Right lobe of liver (tissue), 6 donors: ENCODE measurements around the gene TUBE1. TPM values are rescaled to one million over a fixed set of nuclear protein-coding genes. Genes with fewer than 3 reads are reported as not detected.
A peak's percentile ranks its signal among the peaks of the same experiment; 100 is the strongest.
"Not testable (repeated sequence)": the region's sequence is repeated elsewhere in the genome, so short reads cannot be mapped to it uniquely, and the experiment has no call there.

ENCODE experiments used
- ATAC-seq, 4 donors: fragments of 200-7000 bp; cut with Tn5 transposase; one replicate each; pipeline ENCODE4 v1.9.1; 2020; ENCODE audit warnings: mild to moderate bottlenecking in 4 of 4, moderate library complexity in 4 of 4
- DNase-seq, 3 donors: peaks; one replicate each; pipeline ENCODE4 v3.0.0-alpha.2; 2020
- H3K27ac ChIP-seq, 3 donors: fragments of 200-600 bp; one replicate each; pipeline ENCODE4 v1.8.0; 2022
- H3K27me3 ChIP-seq, 2 donors: fragments of 200-600 bp; one replicate each; pipeline ENCODE4 v1.8.0; 2022
- H3K36me3 ChIP-seq, 4 donors: fragments of 200-600 bp; sonication (generic) in 1 of 4; one replicate each; pipeline versions ENCODE4 v1.5.1 to v1.8.0; 2017 to 2022; ENCODE audit warnings: control low read depth in 1 of 4
- H3K4me1 ChIP-seq, 4 donors: fragments of 200-600 bp; sonication (generic) in 1 of 4; one replicate each; pipeline versions ENCODE4 v1.5.1 to v1.8.0; 2017 to 2022; ENCODE audit warnings: control low read depth in 1 of 4
- H3K4me3 ChIP-seq, 3 donors: fragments of 200-600 bp; one replicate each; pipeline ENCODE4 v1.8.0; 2022
- H3K9me3 ChIP-seq, 4 donors: fragments of 200-600 bp; sonication (generic) in 1 of 4; one replicate each; pipeline versions ENCODE4 v1.5.1 to v1.8.0; 2017 to 2022; ENCODE audit warnings: control low read depth in 1 of 4
- POLR2A ChIP-seq: fragments of 450-650 bp; IDR thresholded peaks from one replicate; pipeline ENCODE4 v1.6.1; 2017; ENCODE audit warnings: antibody characterized with exemption, mild to moderate bottlenecking
- WGBS: methylation state at CpG from one replicate; pipeline ENCODE4 v1.1.6; 2018; ENCODE audit warnings: low coverage, low lambda C conversion rate; ENCODE audit not compliant: insufficient coverage; ENCODE audit errors: missing lambda C conversion rate; 5-methylcytosine and 5-hydroxymethylcytosine counted together
- intact Hi-C, 2 donors: fragments of 100-400 bp; cut with DNase I; formaldehyde crosslinking; loops; one replicate each; pipeline versions ENCODE4 v1.11.2 to v1.14.1; 2022
- total RNA-seq, 6 experiments: library from RNA; depleted of rRNA in 2 of 6; stranded (reverse); fragments of >200 nt in 2 of 6; fragmentation: NEBNext Ultra II Directional in 3 of 6; extraction: Animal tissue kit (Norgen Biotek cat#: 25700) in 3 of 6; gene quantifications; one replicate each; pipeline versions ENCODE4 v1.1.0 to v1.2.4, GENCODE V29; 2016 to 2023
- TF ChIP-seq, protein P1 (sequence below), 4 donors: fragments of 200-600 bp in 3 of 4; fragments of 450-650 bp in 1 of 4; IDR thresholded peaks; one replicate each; pipeline versions ENCODE4 v1.5.1 to v1.8.0; 2016 to 2022; ENCODE audit warnings: antibody characterized with exemption in 4 of 4, mild to moderate bottlenecking in 2 of 4
- donor health status: DM: no; HTN: yes; CAD: no.
- donor health status: DM: no; HTN: no; CAD: no.
- donor health status: DM: no; HTN: no; CAD: no.
- donor health status: DM: no; HTN: yes; CAD: no.
- donor health status: DM: no; HTN: yes; CAD: no.

The TUBE1 gene
- total RNA-seq, 6 experiments from 2014 or later, result 16.2 to 38.0 (median 27.7) TPM

DNA sequence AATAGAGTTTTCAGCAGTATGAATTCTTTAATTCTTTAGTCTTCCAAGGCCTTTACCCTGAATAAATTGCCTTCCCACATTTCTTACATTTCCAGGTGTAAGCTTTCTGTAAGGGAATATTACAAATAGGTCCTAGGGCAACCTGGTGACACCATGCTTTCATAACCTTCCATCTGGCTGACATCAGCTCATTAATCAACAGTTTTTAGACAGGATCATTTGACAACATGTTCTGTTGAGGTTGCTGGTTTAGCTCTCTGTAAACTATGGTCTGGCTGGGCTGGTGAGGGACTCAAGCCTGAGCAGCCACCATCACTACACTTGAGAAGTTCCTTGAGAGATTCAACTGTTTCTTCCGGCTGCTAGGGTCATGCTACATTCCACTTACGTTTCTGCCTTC is 19.3 kb upstream of the TUBE1 start:
- Histone ChIP-seq H3K36me3 (peaks cover 0 to 2% (median 0%) of the 10 kb centered on the region in 4 donors), H3K27ac (no peak overlapping the region), H3K27me3 (no peaks in the 10 kb centered on the region), H3K9me3 (no peaks in the 10 kb centered on the region), H3K4me3 (no peak overlapping the region), H3K4me1 (no peaks in the 10 kb centered on the region)
- 77% methylated on average over 2 of the region's 2 CpGs for WGBS
- no peak for DNase-seq
- no peak for ATAC-seq
- intact Hi-C loops, result no loop called here
- TF ChIP-seq, protein P1, sequence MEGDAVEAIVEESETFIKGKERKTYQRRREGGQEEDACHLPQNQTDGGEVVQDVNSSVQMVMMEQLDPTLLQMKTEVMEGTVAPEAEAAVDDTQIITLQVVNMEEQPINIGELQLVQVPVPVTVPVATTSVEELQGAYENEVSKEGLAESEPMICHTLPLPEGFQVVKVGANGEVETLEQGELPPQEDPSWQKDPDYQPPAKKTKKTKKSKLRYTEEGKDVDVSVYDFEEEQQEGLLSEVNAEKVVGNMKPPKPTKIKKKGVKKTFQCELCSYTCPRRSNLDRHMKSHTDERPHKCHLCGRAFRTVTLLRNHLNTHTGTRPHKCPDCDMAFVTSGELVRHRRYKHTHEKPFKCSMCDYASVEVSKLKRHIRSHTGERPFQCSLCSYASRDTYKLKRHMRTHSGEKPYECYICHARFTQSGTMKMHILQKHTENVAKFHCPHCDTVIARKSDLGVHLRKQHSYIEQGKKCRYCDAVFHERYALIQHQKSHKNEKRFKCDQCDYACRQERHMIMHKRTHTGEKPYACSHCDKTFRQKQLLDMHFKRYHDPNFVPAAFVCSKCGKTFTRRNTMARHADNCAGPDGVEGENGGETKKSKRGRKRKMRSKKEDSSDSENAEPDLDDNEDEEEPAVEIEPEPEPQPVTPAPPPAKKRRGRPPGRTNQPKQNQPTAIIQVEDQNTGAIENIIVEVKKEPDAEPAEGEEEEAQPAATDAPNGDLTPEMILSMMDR (IDR thresholded peaks at IDR 0.05), result no peak
- no peak for TF ChIP-seq POLR2A

DNA sequence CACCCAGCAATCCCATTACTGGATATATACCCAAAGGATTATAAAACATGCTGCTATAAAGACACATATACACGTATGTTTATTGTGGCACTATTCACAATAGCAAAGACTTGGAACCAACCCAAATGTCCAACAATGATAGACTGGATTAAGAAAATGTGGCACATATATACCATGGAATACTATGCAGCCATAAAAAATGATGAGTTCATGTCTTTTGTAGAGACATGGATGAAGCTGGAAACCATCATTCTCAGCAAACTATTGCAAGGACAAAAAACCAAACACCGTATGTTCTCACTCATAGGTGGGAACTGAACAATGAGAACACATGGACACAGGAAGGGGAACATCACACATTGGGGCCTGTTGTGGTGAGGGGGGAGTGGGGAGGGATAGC is 18.7 kb upstream of the TUBE1 start:
- H3K4me1 ChIP-seq, ATAC-seq, intact Hi-C loops, H3K36me3 ChIP-seq, H3K9me3 ChIP-seq, DNase-seq, H3K4me3 ChIP-seq, H3K27ac ChIP-seq, H3K27me3 ChIP-seq: not testable (repeated sequence)
- 83% methylated on average over 1 of the region's 2 CpGs for WGBS

DNA sequence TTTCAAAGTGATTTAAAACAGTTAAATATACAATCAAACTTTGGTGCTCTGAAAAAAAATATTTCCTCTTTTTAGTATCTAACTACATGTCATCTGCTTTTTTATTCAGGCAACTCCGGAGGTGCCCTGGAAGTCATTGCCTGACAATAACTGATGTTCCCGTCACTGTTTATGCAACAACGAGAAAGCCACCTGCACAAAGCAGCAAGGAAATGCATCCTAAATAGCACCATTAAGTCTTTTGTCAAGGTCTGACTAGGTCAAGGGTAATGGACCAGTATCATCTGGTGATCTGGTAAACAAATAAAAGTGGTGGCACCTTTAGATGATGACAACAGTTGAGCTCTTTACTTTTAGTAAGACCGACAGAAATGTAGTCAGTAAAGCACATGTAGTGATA is 13.3 kb upstream of the TUBE1 start:
- no peaks in the 10 kb centered on the region for H3K4me1 ChIP-seq
- H3K27ac ChIP-seq, result no peak overlapping the region
- H3K27me3 ChIP-seq, result no peaks in the 10 kb centered on the region
- no peak for DNase-seq
- TF ChIP-seq POLR2A, result no peak
- TF ChIP-seq, protein P1 (IDR thresholded peaks at IDR 0.05), result no peak
- 64% methylated on average over 4 of the region's 4 CpGs for WGBS
- no peak overlapping the region for H3K4me3 ChIP-seq
- H3K36me3 ChIP-seq, result no peaks in the 10 kb centered on the region
- intact Hi-C loops, result no loop called here
- ATAC-seq, result no peak
- H3K9me3 ChIP-seq, result no peaks in the 10 kb centered on the region

DNA sequence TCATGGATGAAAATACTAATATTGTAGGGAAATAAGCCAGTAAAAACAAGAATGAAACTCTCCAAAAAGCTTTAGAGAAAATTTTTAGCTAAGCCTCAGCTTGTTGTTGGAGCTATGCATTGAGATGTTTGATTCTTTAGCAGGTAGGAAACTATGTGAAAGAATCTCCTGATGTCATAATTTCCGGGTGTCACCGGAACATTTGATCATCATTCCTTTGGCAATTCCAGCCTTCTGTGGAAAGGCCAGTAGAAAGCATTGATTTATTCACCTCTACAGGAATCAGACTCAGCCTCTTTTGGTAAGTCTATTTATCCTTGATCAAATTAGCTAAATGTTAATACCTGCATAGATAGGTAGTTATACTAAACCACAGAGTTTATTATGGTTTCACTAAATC is 9.6 kb upstream of the TUBE1 start:
- H3K4me3 ChIP-seq, result no peak overlapping the region
- no peaks in the 10 kb centered on the region for H3K27me3 ChIP-seq
- WGBS, result 64% methylated on average over 2 of the region's 2 CpGs
- DNase-seq (no peak), ATAC-seq (no peak)
- TF ChIP-seq POLR2A, result no peak
- TF ChIP-seq, protein P1 (IDR thresholded peaks at IDR 0.05), result no peak
- no peaks in the 10 kb centered on the region for H3K4me1 ChIP-seq
- no peak overlapping the region for H3K27ac ChIP-seq
- intact Hi-C loops, result no loop called here
- no peaks in the 10 kb centered on the region for H3K36me3 ChIP-seq
- H3K9me3 ChIP-seq, result no peaks in the 10 kb centered on the region

DNA sequence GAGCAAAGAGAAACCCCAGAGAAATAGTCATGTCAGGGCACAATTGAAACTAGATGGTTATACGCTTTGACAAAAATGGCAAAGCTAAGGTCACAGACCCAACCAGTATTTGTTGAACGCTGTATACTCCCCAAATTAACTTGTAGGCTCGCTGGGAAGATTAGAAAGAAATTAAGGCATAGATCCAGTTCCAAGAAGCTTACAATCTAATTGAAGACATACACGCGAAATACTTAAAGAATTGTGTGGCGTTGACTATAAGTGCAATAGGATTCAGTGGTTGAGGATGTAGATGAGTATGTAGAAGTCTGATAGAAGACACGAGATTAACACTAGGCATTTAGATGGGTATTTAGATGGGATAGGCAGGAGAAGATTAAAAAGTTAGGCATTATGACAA is 634 bp upstream of the TUBE1 start:
- Histone ChIP-seq H3K9me3 (no peaks in the 10 kb centered on the region), H3K27ac (peak overlapping the region; percentile 61 to 87 (median 71)), H3K4me1 (peaks cover 0 to 18% (median 9%) of the 10 kb centered on the region in 4 donors), H3K27me3 (no peaks in the 10 kb centered on the region), H3K4me3 (peak overlapping the region; percentile 69 to 93 (median 82)), H3K36me3 (peaks cover 0 to 5% (median 0%) of the 10 kb centered on the region in 4 donors)
- intact Hi-C loops, result loop anchor here in 1 of 2 donors (5.0 kb wide), 1 partner anchor 74 kb away; no protein-coding TSS in a partner anchor
- no peak for TF ChIP-seq POLR2A
- TF ChIP-seq, protein P1 (IDR thresholded peaks at IDR 0.05), result no peak
- WGBS, result 17% methylated on average over 7 of the region's 7 CpGs
- DNase-seq (no peak), ATAC-seq (no peak)
